Omental fat pad (tissue), 4 donors: ENCODE data around the gene RBSN. TPM values are rescaled to one million over a fixed set of nuclear protein-coding genes. Genes with fewer than 3 reads are reported as not detected.

Experiments
- ATAC-seq: fragments of 150-250 bp; one replicate; pipeline ENCODE4 v1.9.1; 2016; ENCODE audit warnings: mild to moderate bottlenecking, moderate library complexity; ENCODE audit not compliant: low FRiP score
- DNase-seq: peaks from one replicate; pipeline ENCODE4 v3.0.0-alpha.2; 2019; ENCODE audit warnings: low spot score
- total RNA-seq, 4 donors: library from RNA; depleted of rRNA; stranded (reverse); fragments of >200 nt; gene quantifications; one replicate each; pipeline ENCODE4 v1.1.0, GENCODE V29; 2016
- TF ChIP-seq, protein P1 (sequence below), 3 donors: fragments of 450-650 bp; IDR thresholded peaks; one replicate each; pipeline ENCODE4 v1.5.1; 2016 to 2017; ENCODE audit warnings: antibody characterized with exemption in 3 of 3, mild to moderate bottlenecking in 3 of 3, moderate library complexity in 2 of 3

The RBSN gene
- total RNA-seq, 4 donors from 2014 or later, result 22.3 to 32.3 (median 23.3) TPM

GRCh38 chr3:15117011-15117410 lies 18.1 kb upstream of the RBSN start:
- DNase-seq (no peak), ATAC-seq (no peak)
- TF ChIP-seq, protein P1, sequence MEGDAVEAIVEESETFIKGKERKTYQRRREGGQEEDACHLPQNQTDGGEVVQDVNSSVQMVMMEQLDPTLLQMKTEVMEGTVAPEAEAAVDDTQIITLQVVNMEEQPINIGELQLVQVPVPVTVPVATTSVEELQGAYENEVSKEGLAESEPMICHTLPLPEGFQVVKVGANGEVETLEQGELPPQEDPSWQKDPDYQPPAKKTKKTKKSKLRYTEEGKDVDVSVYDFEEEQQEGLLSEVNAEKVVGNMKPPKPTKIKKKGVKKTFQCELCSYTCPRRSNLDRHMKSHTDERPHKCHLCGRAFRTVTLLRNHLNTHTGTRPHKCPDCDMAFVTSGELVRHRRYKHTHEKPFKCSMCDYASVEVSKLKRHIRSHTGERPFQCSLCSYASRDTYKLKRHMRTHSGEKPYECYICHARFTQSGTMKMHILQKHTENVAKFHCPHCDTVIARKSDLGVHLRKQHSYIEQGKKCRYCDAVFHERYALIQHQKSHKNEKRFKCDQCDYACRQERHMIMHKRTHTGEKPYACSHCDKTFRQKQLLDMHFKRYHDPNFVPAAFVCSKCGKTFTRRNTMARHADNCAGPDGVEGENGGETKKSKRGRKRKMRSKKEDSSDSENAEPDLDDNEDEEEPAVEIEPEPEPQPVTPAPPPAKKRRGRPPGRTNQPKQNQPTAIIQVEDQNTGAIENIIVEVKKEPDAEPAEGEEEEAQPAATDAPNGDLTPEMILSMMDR (IDR thresholded peaks at IDR 0.05), result no peak

- TF ChIP-seq, protein P1 (IDR thresholded peaks at IDR 0.05), result no peak
- DNase-seq, result no peak
- ATAC-seq, result no peak
Observed at GRCh38 chr3:15116032-15116669, 17.2 kb upstream of the RBSN start.

DNA sequence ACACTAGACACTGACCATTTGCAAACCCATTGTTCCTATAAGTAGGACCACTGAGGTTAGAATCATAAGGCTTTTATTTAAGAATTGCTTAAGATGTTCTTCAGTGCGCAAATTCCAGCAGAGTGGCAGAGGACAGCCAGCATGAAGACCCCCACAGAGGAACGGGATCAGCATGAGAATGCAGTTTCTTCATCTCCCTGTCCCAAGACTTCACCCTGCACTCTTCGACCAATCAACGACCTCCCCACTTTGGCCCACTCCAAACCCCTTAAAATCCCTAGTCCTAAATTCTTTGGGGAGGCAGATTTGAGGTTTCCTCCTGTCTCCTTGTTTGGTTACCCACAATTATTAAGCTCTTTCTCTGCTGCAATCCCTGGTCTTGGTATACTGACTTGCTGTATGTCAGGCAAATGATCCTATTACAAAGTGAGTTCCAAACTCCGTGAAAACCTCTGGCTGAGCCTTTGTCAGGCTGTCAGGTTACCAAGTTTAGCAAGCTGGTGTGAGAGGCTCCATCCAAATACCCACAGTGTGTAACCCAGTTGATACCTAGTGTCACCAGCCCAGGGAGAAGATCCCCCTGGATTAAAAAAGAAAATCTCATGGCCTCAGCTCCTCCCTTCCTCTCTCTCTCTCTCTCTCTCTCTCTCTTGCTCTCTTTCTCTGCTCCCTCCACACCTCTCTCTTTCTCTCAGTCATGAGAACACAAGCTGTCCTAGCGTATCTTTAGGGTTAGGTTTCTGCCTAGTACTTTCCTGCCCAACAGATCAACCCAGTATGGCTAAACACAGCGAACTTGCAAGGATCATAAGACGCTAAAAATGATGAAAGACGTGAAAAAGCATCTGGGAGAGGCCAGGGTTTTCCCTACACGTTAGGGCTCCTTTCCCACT lies 15.8 kb upstream of the RBSN start:
- TF ChIP-seq, protein P1 (IDR thresholded peaks at IDR 0.05), result no peak
- ATAC-seq (no peak), DNase-seq (no peak)

GRCh38 chr3:15113884-15114283 lies 14.9 kb upstream of the RBSN start:
- TF ChIP-seq, protein P1 (IDR thresholded peaks at IDR 0.05), result no peak
- DNase-seq (no peak), ATAC-seq (no peak)

- TF ChIP-seq, protein P1 (IDR thresholded peaks at IDR 0.05), result no peak
- DNase-seq, result no peak
- no peak for ATAC-seq
Observed at GRCh38 chr3:15113471-15113870, 14.5 kb upstream of the RBSN start.

DNA sequence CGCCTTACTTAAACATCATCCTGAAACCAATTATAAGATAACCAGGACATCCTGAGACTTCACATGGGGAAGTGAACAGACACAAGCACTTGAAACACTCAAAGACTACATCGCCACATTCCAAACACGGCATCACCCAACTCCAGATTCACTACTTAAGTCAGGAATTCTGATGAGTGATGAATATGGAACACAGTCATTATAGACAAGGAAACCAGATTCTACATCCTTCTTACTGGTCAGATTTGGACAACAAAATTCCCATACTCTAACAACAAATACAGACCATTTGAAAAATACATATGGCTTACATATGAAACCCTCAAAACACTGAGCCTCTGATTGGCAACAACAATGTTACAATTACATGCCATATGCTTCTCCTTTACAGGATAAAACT lies 13.1 kb upstream of the RBSN start:
- TF ChIP-seq, protein P1 (IDR thresholded peaks at IDR 0.05), result no peak
- ATAC-seq, result no peak
- no peak for DNase-seq
